Activated naive CD4-positive, alpha-beta T cell treated with anti-CD3 and anti-CD28 coated beads, Interleukin-2, amount 50 U/mL, for 24 hours (primary cell): ENCODE data around the gene HEG1.

ENCODE experiments used
- H3K27ac Mint-ChIP-seq: one replicate; pipeline ENCODE4 v1.8.0; 2021; ENCODE audit warnings: mild to moderate bottlenecking, mixed read lengths
- H3K27me3 Mint-ChIP-seq: one replicate; pipeline ENCODE4 v1.8.0; 2021; ENCODE audit warnings: mixed read lengths
- H3K36me3 Mint-ChIP-seq: one replicate; pipeline ENCODE4 v1.8.0; 2021; ENCODE audit warnings: mixed read lengths
- H3K4me1 Mint-ChIP-seq: one replicate; pipeline ENCODE4 v1.8.0; 2021; ENCODE audit warnings: mixed read lengths
- H3K4me3 Mint-ChIP-seq: one replicate; pipeline ENCODE4 v1.8.0; 2021; ENCODE audit warnings: mild to moderate bottlenecking, mixed read lengths
- H3K9me3 Mint-ChIP-seq: one replicate; pipeline ENCODE4 v1.8.0; 2021; ENCODE audit warnings: mixed read lengths

Gene HEG1

DNA sequence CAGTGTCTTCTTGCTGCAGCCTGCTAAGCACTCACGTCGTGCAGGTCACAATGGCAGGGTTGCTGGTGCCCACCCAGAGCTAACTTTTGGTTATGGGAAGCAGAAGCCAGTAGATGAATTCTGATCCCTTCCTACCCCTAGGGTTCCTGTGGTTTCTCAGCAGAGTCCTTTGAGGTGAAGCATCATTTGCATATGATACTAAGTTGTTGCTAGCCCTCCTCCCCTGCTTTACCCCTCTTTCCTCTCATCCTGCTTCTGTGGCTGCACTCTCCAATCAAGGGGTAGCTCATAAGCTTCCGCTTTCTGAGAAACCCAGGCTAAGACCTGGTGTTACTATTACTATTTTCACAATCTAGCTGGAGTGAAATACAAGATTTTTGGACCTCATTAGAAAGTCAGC, 22.1 kb upstream of the HEG1 start:
- no peaks in the 10 kb centered on the region for H3K9me3 Mint-ChIP-seq
- H3K36me3 Mint-ChIP-seq: no peaks in the 10 kb centered on the region
- no peak overlapping the region for H3K4me3 Mint-ChIP-seq
- H3K4me1 Mint-ChIP-seq: peaks cover 4% of the 10 kb centered on the region
- H3K27ac Mint-ChIP-seq: no peak overlapping the region
- H3K27me3 Mint-ChIP-seq: no peaks in the 10 kb centered on the region

DNA sequence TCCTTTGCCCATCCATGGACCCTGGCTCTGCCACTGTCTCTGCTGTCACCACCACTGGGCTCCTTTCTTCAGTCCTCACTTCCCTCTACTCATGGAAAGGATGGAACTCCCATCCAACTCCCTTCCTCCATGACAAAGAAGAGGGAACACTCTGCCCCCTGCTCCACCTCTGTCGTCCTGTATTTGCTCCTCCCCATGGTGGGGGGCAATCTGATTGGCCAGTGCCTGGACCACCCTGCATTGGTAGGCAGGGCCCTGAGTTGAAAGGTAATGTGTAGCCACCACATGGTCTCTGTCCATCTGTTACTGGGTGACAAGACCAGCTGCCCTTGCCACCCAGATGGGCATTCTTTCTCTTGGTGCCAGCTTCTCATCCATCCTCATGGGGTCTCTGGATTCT, 20.7 kb upstream of the HEG1 start:
- Mint-ChIP-seq H3K36me3 (no peaks in the 10 kb centered on the region), H3K27ac (no peak overlapping the region), H3K4me3 (no peak overlapping the region), H3K4me1 (peaks cover 4% of the 10 kb centered on the region), H3K9me3 (no peaks in the 10 kb centered on the region), H3K27me3 (no peaks in the 10 kb centered on the region)

DNA sequence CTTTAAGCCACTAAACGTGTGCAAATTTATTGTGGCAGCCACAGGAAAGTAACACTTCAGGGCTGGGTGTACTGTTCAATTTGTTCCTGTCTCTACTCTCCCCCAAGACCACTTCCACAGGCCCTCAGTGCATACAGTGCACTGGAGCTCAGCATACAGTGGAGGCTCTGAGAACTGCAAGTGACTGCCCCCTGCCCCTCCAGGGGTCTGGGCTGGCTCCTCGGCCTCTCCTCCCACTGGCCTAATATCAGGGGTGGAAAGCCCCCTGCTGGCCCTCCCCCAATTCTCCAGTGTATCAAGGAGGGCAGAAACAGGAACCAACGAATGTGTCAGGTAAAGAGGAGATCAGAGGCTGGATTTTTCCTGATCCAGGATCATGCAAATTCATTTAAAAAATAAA, 19.9 kb upstream of the HEG1 start:
- Mint-ChIP-seq H3K4me3 (no peak overlapping the region), H3K9me3 (no peaks in the 10 kb centered on the region), H3K36me3 (no peaks in the 10 kb centered on the region), H3K27ac (no peak overlapping the region), H3K4me1 (peaks cover 4% of the 10 kb centered on the region), H3K27me3 (no peaks in the 10 kb centered on the region)

DNA sequence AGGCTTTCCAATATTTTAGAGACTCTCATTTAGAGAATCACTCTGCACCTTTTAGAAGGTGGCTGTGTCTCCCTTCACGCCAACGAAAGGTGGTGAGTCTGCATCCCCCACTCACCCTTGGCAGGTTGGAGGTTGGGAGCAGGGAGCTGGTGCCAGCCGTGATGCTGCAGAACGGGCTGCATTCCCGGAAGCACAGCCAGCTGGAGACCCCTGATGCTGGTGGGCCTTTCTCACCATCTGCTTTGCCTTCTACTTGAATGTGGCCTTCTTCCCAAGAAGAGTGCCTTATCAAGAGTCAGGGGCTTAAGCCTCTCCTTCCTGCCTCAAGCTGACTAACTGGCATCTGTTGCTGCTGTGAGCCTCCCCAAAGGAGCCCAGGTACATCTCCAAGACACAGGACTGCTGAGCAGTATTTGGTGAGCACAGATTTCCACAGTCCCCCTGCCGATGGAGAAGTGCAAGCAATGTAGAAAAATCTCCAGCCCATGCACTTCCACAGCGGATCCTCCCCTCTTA, 17.7 kb upstream of the HEG1 start:
- no peak overlapping the region for H3K4me3 Mint-ChIP-seq
- H3K9me3 Mint-ChIP-seq: no peaks in the 10 kb centered on the region
- peaks cover 18% of the 10 kb centered on the region for H3K4me1 Mint-ChIP-seq
- H3K36me3 Mint-ChIP-seq: no peaks in the 10 kb centered on the region
- H3K27ac Mint-ChIP-seq: no peak overlapping the region
- H3K27me3 Mint-ChIP-seq: no peaks in the 10 kb centered on the region

DNA sequence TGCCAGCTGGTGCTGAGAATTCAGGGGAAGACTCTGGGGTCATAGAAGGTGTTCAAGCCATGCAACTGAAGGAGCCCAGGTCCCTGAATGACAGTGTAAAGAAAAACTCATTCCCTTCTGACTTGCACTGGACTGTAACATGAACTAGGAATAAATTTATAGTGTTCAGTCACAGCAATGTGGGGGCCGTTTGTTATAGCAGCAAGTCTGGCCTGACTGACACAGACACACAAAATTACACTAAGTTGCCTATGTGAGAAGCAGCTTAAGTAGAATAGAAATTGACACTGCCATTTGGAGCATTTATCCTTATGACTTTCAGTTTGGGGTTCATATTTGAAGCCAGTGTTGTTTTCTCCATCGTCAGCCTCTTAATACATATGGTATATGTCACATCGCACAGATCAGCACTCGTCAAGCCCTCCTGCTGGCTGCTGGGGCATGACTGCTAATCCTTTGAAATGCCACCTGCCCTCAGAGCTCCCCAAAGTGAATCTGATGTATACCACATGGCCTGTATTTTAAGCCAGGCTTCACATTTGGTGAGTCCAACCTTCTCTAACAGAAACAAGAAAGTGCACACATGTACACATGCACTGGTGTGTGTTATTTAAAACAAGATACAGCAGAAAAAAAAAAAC, 17.1 kb upstream of the HEG1 start:
- no peaks in the 10 kb centered on the region for H3K36me3 Mint-ChIP-seq
- no peak overlapping the region for H3K4me3 Mint-ChIP-seq
- no peak overlapping the region for H3K27ac Mint-ChIP-seq
- H3K27me3 Mint-ChIP-seq: no peaks in the 10 kb centered on the region
- no peaks in the 10 kb centered on the region for H3K9me3 Mint-ChIP-seq
- peaks cover 15% of the 10 kb centered on the region for H3K4me1 Mint-ChIP-seq

DNA sequence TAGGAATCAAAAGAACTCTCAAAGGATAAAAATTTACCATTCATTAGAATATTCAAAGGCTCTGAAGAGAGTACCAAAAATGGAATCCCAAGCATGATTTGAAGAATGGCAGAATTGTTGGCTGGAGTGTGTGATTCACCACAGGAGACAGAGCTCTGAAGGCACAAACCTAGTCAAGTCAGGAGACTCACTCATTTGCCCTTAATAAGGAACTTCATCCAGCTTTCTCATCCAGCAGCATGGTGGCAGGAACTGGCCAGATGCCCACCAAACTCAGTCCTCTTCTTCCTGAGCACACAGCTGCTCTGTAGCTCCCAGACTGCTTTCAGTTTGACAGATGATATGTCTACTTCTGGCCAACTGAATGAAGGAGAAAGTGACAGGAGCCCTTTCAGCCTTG, 16.5 kb upstream of the HEG1 start:
- Mint-ChIP-seq H3K4me1 (peaks cover 14% of the 10 kb centered on the region), H3K36me3 (no peaks in the 10 kb centered on the region), H3K27me3 (no peaks in the 10 kb centered on the region), H3K9me3 (no peaks in the 10 kb centered on the region), H3K27ac (no peak overlapping the region), H3K4me3 (no peak overlapping the region)

DNA sequence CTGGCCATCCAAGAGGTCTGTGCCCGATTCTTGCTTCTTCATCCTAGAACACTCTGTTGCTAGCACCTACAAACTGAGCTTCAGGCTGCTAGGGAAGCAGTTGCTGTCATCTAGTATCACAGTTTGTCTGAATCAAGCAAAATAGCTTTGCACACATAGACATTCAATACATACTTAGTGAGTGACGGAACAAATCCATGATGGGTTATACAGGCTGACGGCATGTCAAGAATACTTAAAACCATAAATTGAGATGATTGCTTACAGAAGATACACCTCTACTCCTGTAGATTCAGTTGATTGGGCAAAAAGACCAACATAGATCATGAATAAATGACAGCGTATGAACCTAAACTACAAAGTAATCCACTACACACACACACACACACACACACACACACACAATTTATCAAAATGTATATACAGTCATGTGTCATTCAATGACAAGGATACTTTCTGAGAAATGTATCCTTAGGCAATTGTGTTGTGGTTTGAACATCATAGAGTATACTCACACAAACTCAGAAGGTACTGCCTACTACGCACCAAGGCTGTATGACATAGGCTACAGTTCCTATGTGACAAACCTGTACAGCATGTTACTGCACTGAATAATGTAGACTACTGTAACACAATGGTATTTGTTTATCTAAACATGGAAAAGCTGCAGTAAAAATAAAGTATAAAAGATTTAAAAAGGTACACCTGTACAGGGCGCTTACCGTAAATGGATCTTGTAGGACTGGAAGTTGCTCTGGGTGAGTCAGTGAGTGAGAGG, 14.4 kb upstream of the HEG1 start:
- no peaks in the 10 kb centered on the region for H3K36me3 Mint-ChIP-seq
- H3K9me3 Mint-ChIP-seq: no peaks in the 10 kb centered on the region
- H3K27me3 Mint-ChIP-seq: no peaks in the 10 kb centered on the region
- peaks cover 14% of the 10 kb centered on the region for H3K4me1 Mint-ChIP-seq
- H3K4me3 Mint-ChIP-seq: no peak overlapping the region
- H3K27ac Mint-ChIP-seq: no peak overlapping the region

DNA sequence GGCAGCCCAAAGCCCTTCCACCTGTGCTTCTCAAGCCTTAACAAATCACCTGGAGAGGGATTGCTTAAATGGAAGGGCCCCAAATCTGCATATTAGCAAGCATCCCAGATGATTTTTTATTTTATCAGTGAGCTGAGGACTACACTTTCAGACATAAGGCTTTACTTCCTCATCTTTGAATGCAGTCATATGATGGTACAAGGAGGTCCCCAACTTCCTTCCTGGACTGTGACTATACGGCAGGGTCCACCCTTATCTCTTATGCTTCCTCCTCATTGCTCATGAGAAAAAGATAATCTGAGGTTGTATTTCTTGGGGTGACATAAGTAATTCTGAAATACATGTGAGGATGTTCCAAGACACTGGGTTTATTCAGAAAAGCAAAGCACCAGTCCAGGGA, 13.7 kb upstream of the HEG1 start:
- H3K4me3 Mint-ChIP-seq: no peak overlapping the region
- no peaks in the 10 kb centered on the region for H3K27me3 Mint-ChIP-seq
- H3K27ac Mint-ChIP-seq: no peak overlapping the region
- H3K4me1 Mint-ChIP-seq: peaks cover 14% of the 10 kb centered on the region
- no peaks in the 10 kb centered on the region for H3K9me3 Mint-ChIP-seq
- H3K36me3 Mint-ChIP-seq: no peaks in the 10 kb centered on the region

DNA sequence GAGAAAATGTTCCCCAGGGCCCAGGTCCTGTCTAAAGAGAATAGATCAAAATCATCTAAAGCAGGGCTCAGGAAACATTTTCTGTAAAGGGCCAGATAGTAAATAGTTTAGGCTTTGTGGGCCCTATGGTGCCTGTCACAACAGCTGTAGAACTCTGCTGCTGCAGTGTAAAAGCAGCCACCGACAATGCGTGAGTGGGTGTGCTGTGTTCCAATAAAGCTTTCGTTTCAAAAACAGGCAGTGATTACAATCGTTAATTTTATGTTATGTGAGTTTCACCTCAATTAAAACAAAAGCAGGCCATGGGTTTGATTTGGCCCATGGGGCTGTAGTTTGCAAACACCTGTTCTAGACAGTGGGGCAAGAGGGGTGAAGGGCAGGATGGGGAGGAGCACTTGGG, 12.5 kb upstream of the HEG1 start:
- Mint-ChIP-seq H3K4me3 (no peak overlapping the region), H3K27ac (no peak overlapping the region), H3K27me3 (peaks cover 3% of the 10 kb centered on the region), H3K36me3 (peaks cover 2% of the 10 kb centered on the region), H3K4me1 (peaks cover 14% of the 10 kb centered on the region), H3K9me3 (no peaks in the 10 kb centered on the region)

DNA sequence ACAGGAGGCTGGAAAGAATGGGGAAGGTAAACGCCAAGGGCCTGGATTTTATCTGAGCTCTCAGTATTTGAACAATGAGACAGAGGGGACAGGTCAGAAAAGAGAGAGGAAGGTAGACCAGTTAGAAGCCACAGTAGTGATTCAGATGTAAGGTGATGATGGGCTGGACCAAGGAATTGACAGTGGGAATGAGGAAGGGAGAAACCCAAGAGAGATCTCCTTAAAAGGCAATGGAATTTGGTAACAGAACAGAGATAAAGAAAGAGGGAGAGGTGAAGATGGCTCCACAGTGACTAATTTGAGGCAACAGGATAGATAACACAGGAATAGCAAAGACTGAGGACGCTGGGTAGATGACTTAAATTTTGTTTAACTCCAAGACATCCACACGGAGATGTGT, 11.4 kb upstream of the HEG1 start:
- no peak overlapping the region for H3K4me3 Mint-ChIP-seq
- peaks cover 2% of the 10 kb centered on the region for H3K36me3 Mint-ChIP-seq

DNA sequence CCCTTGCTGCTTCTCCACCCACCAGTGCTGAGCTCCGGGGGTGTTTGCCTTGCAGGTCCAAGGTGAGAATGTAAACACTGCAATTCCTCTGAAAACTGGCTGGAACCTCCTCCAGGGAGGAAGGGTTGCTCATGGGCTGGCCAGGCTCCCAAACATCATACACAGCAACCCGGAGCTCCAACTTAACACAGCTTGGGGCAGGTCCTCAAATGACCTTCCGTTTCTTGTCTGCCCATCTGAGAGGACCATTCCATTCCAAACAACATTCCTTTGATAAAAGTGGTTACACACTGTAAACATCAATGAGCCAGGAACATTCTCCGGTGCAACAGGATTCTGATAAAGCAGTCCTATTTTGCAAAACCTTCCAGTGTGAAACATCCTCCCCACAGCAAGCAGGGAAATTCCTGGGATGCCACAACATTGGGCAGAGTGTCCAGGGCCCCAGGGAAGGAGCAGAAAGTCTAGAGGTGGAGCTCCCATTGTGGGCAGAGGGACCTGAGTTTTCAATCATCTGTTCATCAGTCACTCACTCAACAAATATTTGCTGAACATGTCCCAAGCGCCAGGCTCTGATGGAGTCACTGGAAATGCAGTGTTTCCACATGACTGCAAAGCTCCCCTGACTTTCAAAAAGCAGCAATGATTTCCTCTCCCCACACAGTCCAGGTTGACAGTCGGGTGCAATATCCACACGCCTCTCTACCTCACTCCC, 7.3 kb upstream of the HEG1 start:
- no peaks in the 10 kb centered on the region for H3K4me1 Mint-ChIP-seq
- peaks cover 3% of the 10 kb centered on the region for H3K36me3 Mint-ChIP-seq
- H3K9me3 Mint-ChIP-seq: no peaks in the 10 kb centered on the region
- H3K27ac Mint-ChIP-seq: no peak overlapping the region
- peaks cover 6% of the 10 kb centered on the region for H3K27me3 Mint-ChIP-seq
- H3K4me3 Mint-ChIP-seq: no peak overlapping the region

More for the DNA sequence above, 11.4 kb upstream of the HEG1 start:
- Mint-ChIP-seq H3K9me3 (no peaks in the 10 kb centered on the region), H3K27ac (no peak overlapping the region), H3K27me3 (peaks cover 3% of the 10 kb centered on the region), H3K4me1 (peaks cover 14% of the 10 kb centered on the region)

DNA sequence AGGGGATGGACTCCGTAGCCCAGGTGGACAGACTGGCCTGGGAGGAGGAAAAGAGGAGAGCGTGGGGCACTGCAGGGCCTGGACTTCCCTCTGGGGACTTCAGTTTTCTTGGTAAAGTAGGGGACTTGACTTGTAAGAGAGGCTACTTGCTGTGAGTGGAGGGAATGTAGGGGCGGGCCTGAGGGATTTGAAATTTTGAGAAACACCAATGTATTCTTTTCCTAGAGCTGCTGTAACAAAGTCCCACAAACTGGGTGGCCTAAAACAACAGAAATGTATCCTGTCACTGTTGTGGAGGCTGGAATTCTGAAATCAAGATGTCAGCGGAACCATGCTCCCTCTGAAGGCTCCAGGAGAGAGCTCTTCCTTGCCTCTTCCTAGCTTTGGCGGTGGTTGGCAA, 5.8 kb upstream of the HEG1 start:
- H3K36me3 Mint-ChIP-seq: peaks cover 3% of the 10 kb centered on the region
- no peak overlapping the region for H3K27ac Mint-ChIP-seq
- H3K4me1 Mint-ChIP-seq: peaks cover 7% of the 10 kb centered on the region
- peaks cover 6% of the 10 kb centered on the region for H3K27me3 Mint-ChIP-seq
- no peak overlapping the region for H3K4me3 Mint-ChIP-seq
- no peaks in the 10 kb centered on the region for H3K9me3 Mint-ChIP-seq

DNA sequence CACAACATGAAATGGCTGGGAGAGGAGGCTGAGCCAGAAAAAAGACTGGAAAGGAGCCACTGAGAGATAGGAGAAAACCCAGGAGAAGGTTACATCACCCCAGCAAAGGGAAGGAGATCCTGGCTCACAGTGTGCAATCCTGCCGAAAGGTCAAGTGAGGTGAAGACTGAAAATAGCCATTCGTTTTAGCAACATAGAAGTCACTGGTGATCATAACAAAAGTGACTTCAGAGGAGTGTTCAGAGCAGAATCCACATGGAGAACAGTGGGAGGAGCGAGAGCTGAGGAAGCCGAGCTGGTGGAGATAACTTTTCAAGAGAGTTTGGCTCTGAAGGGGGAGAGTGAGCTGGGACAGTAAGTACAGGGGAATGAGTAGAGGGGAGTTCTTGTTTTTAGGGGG, 5.4 kb upstream of the HEG1 start:
- Mint-ChIP-seq H3K9me3 (no peaks in the 10 kb centered on the region), H3K36me3 (peaks cover 3% of the 10 kb centered on the region), H3K27me3 (peaks cover 6% of the 10 kb centered on the region), H3K4me3 (no peak overlapping the region), H3K27ac (peak overlapping the region; percentile 15), H3K4me1 (peaks cover 11% of the 10 kb centered on the region)

DNA sequence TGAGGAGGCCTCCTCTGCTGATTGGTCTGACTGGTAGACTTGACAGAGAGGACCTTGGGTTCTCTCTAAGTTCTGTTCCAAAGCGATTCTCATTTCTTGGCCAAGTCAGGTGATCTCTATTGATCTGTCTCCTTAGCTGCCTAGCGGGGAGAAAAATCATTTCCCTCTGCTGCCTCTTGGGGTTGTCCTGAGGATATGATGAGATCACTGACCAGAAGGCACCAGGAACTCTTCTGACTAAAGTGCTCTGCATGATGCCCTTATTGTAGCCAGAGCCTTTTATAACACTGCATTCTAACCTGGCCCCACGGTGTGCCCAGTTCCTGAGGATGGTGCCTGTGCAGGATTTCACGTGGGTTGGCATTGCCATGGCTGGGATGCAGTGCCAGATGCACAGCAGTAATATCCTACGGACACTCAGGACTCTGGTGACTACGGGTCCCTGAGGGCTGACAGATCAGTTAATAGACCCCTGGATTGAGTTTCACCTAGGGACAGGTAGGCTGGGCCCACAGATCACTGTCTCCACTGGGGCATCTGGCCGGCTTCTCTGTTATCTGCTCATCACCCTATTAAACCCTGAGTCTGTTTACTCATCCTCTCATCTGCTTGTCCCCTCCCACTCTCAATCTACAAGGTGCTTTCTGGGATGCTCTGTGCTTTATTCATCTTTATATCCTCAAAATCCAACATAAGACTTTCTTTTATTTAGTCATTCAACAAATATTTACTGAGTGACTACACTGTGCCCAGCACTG, 3.9 kb upstream of the HEG1 start:
- H3K4me1 Mint-ChIP-seq: peaks cover 16% of the 10 kb centered on the region
- H3K27me3 Mint-ChIP-seq: peaks cover 6% of the 10 kb centered on the region
- H3K4me3 Mint-ChIP-seq: no peak overlapping the region
- peaks cover 3% of the 10 kb centered on the region for H3K36me3 Mint-ChIP-seq
- no peaks in the 10 kb centered on the region for H3K9me3 Mint-ChIP-seq
- H3K27ac Mint-ChIP-seq: no peak overlapping the region

DNA sequence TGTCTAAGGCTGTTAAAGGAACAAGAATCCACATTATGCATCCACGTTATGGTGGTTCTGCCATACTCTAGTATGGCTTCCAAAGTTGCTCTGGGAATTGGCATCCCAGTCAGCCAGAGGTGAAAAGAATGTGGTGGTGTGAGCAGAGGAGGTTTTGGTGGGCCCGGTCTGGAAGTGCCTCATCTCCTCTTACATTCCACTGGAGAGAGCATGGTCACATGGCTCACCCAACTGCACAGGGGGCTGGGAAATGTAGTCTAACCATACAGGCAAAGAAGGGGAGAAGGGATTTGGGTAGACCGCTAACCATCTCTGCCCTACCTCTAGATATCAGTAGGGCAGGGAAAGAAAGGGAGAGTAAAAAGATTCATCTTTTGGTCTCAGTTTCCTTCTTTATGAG, 3.2 kb upstream of the HEG1 start:
- Mint-ChIP-seq H3K9me3 (no peaks in the 10 kb centered on the region), H3K36me3 (peaks cover 3% of the 10 kb centered on the region), H3K27me3 (peaks cover 6% of the 10 kb centered on the region), H3K4me1 (peaks cover 23% of the 10 kb centered on the region), H3K4me3 (no peak overlapping the region), H3K27ac (no peak overlapping the region)
